ENCODE measurements around the gene CADM1. TPM values are rescaled to one million over a fixed set of nuclear protein-coding genes. Genes with fewer than 3 reads are reported as not detected.

The CADM1 gene
- total and polyA plus RNA-seq, 11 donors: 11.4 to 80.2 (median 40.6) TPM

DNA sequence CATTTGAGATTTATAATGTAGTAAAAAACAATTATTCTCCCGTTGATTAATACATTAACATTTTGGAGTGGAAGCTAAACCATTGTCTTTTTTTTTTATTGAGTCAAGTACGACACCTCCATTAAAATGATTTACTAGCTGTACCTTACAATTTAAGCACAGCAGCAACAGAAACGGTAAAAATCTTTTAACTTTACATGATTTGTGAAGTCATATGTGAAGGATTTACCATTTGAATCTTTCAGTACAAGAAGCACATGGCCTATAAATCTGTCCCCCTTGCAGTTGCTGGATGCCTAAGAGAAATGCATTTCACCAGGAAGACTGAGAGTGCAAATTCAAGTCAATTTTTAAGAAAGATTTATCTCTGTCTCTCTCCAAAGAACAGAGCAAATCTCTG is 324.6 kb downstream of the CADM1 start:
- intact Hi-C loops (cut with DNase I): no loop called here
- H3K4me3 ChIP-seq: no peak overlapping the region
- H3K27ac ChIP-seq: no peak overlapping the region
- ATAC-seq (no peak), DNase-seq (no peak)
- peaks cover 0 to 12% (median 0%) of the 10 kb centered on the region in 12 donors for H3K4me1 ChIP-seq
- 86 to 97% (median 91%) methylated on average over 3 of the region's 3 CpGs for WGBS, 4 donors
- H3K9me3 ChIP-seq: no peaks in the 10 kb centered on the region
- H3K36me3 ChIP-seq: peaks cover 0 to 2% (median 0%) of the 10 kb centered on the region in 9 donors
- TF ChIP-seq POLR2A (IDR thresholded peaks at IDR 0.05): no peak
- no peak for TF ChIP-seq CTCF (IDR thresholded peaks at IDR 0.05)
- H3K27me3 ChIP-seq: no peaks in the 10 kb centered on the region

GRCh38 chr11:115178705-115179104 is 325.5 kb downstream of the CADM1 start:
- DNase-seq (no peak), ATAC-seq (no peak)
- no peak for TF ChIP-seq POLR2A (IDR thresholded peaks at IDR 0.05)
- TF ChIP-seq CTCF (IDR thresholded peaks at IDR 0.05): no peak
- Histone ChIP-seq H3K4me3 (no peak overlapping the region), H3K9me3 (no peaks in the 10 kb centered on the region), H3K36me3 (peaks cover 0 to 2% (median 0%) of the 10 kb centered on the region in 9 donors), H3K27me3 (no peaks in the 10 kb centered on the region), H3K4me1 (peaks cover 0 to 9% (median 0%) of the 10 kb centered on the region in 12 donors), H3K27ac (no peak overlapping the region)
- intact Hi-C loops (cut with DNase I): no loop called here
- 87 to 88% (median 87%) methylated on average over 14 of the region's 14 CpGs for WGBS, 4 donors

DNA sequence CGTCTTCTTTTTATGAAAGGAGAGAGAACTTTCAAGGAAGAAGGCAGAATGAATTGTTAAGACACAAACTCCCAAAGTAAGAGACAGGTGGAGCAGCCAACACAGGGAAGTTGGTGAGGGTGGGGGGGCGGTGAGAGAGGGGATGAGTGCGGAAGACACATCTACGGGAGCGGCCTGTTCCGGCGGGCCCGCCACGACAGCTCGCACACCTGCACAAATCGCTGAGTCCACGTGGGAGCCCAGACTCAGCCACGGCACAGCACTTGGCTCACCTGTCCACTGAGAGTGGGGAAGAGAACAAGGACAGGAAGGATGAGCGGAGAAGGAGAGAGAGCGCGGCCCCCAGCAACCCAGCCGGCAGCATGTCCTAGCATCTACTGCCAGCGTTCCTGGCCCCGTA is 331.1 kb downstream of the CADM1 start:
- H3K27ac ChIP-seq: no peak overlapping the region
- H3K9me3 ChIP-seq: no peaks in the 10 kb centered on the region
- DNase-seq (no peak), ATAC-seq (no peak)
- no peak overlapping the region for H3K4me3 ChIP-seq
- WGBS, 4 donors: 85 to 89% (median 88%) methylated on average over 19 of the region's 19 CpGs
- H3K36me3 ChIP-seq: peaks cover 0 to 2% (median 0%) of the 10 kb centered on the region in 9 donors
- intact Hi-C loops (cut with DNase I): no loop called here
- no peak for TF ChIP-seq POLR2A (IDR thresholded peaks at IDR 0.05)
- no peak for TF ChIP-seq CTCF (IDR thresholded peaks at IDR 0.05)
- peaks cover 0 to 6% (median 0%) of the 10 kb centered on the region in 12 donors for H3K4me1 ChIP-seq
- H3K27me3 ChIP-seq: no peaks in the 10 kb centered on the region

DNA sequence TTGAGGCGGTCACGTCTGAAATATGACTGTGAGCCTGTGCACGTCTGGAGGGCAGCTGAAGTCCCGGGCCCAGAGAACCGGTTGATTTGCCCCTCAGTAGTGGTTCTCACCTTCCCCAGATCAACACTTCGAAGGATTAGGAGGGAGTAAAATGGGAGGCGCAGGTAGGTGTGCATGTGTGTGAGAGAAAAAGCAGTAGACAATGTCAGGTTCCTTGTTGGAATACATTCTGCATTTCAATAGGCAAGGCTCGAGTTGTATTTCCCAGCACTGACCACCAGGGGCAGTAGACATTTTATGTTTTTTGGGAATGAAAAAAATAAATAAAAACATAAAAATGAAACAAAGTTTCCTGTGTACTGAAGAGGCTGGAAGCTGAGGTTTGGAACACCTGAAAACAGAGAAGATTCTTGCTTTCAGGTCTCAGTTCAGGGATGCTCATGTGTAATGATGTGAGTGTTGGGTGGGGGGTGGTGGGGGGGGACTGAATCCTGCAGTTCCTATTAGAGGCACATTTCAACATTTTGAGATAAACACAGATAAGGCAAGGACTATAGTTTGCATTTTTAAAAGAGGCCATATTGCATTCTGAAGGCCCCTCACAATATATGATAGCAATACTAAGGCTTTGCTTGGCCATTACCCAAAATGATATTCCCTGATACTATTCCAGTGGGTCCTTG is 333.9 kb downstream of the CADM1 start:
- H3K36me3 ChIP-seq: no peaks in the 10 kb centered on the region
- H3K27ac ChIP-seq: no peak overlapping the region
- no peak for ATAC-seq
- H3K9me3 ChIP-seq: no peaks in the 10 kb centered on the region
- intact Hi-C loops (cut with DNase I): no loop called here
- peaks cover 0 to 16% (median 4%) of the 10 kb centered on the region in 12 donors for H3K4me1 ChIP-seq
- peaks cover 0 to 3% (median 0%) of the 10 kb centered on the region in 9 donors for H3K27me3 ChIP-seq
- H3K4me3 ChIP-seq: no peak overlapping the region
- no peak for DNase-seq
- WGBS, 4 donors: 57 to 68% (median 63%) methylated on average over 8 of the region's 8 CpGs
- TF ChIP-seq POLR2A (IDR thresholded peaks at IDR 0.05) (no peak), CTCF (IDR thresholded peaks at IDR 0.05) (peak; percentile 52 to 77 (median 67))

Data from heart left ventricle (tissue), 16 donors.